GM12891 (cell line): ENCODE results near the gene WDTC1.
"Not testable (repeated sequence)": the region's sequence is repeated elsewhere in the genome, so short reads cannot be mapped to it uniquely, and the experiment has no call there.

Source experiments
- PAX5 ChIP-seq: IDR thresholded peaks from 2 replicates; pipeline ENCODE4 v1.6.1; 2011; ENCODE audit warnings: low read length, moderate library complexity, mild to moderate bottlenecking; ENCODE audit not compliant: insufficient read depth, severe bottlenecking
- POLR2A ChIP-seq: IDR thresholded peaks from 2 replicates; pipeline ENCODE4 v1.6.1; 2011; ENCODE audit warnings: low read depth, low read length, control low read depth
- POLR2AphosphoS5 ChIP-seq: IDR thresholded peaks from 2 replicates; pipeline ENCODE4 v1.6.1; 2011; ENCODE audit warnings: low read depth, low read length, control low read depth

GRCh38 chr1:27208143-27208850 lies 26.1 kb upstream of the WDTC1 start:
- not testable (repeated sequence) for TF ChIP-seq PAX5, POLR2A, POLR2AphosphoS5
